GM12874 (cell line): ENCODE data around the gene SNN.

Source experiments
- CTCF ChIP-seq: IDR thresholded peaks from 2 replicates; pipeline ENCODE4 v1.5.1; 2011; ENCODE audit warnings: low read depth, mild to moderate bottlenecking, control low read depth, low read length, moderate library complexity; ENCODE audit not compliant: insufficient read depth

The SNN gene

DNA sequence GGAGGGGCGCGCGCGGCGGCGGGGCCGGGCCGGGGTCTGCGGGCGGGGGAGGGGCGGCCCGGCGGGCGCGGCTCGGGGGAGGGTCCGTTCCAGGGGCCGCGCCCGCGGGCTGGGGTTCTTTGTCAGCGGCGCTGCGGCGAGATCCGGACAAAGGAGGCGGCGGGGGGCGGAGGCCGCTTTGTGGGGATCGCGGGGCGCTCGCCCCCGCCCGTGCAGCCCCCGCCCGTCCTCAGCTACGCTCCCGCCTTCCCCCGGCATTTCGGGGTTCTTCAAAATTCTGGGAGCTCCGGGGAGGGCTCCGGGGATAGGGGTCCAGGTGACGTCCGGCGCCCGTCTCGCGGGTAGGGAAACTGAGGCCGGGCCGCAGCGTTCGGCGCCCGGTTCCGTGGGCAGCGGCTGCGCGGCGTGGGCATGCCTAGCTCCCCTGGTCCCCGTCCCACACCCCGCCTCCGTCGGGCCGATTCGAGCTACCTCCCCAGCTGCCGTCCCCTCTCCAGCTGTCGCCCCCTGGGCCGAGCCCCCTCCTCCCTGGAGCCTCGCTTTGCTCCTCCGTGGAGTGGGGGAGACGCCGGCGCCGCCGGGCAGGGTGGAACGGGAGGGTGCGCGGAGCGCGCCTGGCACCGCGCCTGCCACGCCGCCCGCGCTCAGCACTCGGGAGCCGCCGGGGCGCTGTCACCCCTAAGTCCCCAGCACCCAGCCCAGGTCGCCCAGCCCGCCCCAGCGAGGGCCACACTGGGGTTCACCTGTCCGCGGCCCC is 546 bp downstream of the SNN start:
- no peak for TF ChIP-seq CTCF

GRCh38 chr16:11669380-11670146 is 1.3 kb downstream of the SNN start:
- TF ChIP-seq CTCF, result no peak

DNA sequence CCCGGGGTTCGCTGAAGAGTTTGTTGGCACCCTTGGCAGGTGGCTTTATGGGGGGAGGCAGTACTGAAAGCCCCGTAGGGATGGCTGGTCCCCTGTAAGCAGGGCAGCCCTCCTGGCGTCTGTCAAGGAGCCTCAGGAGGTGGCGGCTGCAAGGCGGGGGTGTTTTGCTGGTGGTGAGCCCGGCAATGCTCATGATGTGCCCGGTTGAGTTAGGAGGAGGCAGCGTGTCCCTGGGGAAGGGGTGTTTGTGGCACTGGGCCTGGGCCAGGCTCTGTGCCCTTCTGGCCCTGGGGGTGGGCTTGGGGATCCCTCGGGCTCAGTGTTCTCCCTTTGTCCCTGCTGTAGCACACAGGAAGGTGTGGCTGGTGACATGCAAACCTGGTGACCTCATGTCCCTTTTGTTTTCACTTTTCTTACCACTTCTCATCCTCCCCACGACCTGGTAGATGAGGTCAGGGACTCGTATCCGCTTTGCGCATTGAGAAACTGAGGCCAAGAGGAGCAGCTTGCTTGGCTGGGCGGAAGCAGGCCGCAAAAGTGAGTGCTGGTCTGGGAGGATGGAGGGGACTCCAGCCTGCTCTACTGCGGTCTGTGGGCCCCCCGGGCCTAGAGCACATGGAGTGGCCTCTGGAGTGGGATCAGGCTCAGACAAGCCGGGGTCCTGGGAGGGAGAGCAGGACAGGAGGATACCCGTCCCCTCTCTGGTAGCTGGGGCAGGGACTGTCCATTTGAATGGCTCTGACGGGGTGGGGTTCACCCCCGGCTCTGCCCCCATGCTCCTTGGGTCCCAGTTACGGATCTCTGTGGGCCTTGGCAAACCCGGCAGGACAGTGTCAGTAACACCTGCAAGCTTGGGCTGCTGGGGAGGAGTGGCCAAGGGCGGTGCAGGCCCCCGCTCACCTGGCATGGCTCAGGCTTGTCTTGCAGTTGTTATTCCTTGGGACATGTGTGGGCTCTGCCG is 2.2 kb downstream of the SNN start:
- TF ChIP-seq CTCF, result no peak

GRCh38 chr16:11671271-11671670 is 3.0 kb downstream of the SNN start:
- TF ChIP-seq CTCF, result no peak

- TF ChIP-seq CTCF, result no peak
Observed at GRCh38 chr16:11671676-11672075, 3.4 kb downstream of the SNN start.

DNA sequence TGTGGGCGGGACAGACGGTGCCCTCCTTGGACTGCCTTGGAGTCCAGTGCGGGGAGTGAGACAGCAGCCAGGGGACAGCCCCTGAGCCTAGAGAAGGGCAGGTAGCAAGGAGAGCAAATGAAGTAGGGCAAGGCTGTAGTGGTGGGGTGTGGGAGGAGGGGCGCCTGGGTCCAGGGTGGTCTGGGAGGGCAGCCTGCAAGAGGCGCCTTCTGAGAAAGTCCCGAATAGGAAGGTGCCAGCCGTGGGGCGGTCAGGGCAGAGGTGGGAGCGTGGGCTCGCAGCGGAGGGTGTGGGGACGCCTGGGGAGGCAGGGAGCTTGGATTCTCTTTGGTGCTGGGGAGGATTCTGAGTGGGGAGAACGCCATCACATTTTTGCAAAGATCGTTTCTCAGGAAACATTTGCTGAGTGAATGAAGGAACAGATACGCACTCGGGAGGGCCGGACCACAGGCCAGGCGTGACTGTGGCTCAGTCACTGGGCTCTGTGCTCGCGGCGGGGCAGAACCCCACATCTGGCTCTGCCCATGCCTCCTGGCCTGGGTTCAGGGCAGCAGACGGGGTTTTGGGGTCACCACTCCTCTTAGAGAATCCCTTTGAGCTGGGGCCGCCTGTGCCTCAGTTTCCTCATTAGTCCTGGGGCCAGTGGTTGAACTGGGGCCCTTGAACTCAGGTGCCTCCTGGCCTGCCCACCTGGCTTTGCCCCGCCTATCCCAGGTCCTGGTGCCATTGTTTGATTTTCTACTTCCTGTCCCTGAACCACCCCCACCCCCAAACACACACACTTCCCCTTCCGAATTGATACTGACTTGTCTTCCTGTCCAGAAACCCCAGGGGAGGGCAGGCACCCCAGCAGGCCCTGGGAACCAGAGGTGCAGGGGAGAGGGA is 4.2 kb downstream of the SNN start:
- TF ChIP-seq CTCF, result no peak
